Left ventricle myocardium superior (tissue), 1 donor: ENCODE measurements around the gene KCP. TPM values are rescaled to one million over a fixed set of nuclear protein-coding genes. Genes with fewer than 3 reads are reported as not detected.

ENCODE experiments used
- ATAC-seq: fragments of 200-7000 bp; cut with Tn5 transposase; one replicate; pipeline ENCODE4 v1.9.1; 2020; ENCODE audit warnings: mild to moderate bottlenecking, moderate library complexity
- DNase-seq: peaks from one replicate; pipeline ENCODE4 v3.0.0-alpha.2; 2020
- intact Hi-C: fragments of 100-400 bp; cut with micrococcal nuclease; formaldehyde crosslinking; loops from one replicate; pipeline ENCODE4 v1.11.0; 2022
- total RNA-seq: library from RNA; stranded (reverse); fragmentation: NEBNext Ultra II Directional; extraction: Animal tissue kit (Norgen Biotek cat#: 25700); gene quantifications from one replicate; pipeline ENCODE4 v1.2.1, GENCODE V29; 2021
- donor health status: DM: no; HTN: yes; CAD: no; lungs with severe emphysema.

Gene KCP
- total RNA-seq, 1 donor from 2014 or later = 0.12 TPM

DNA sequence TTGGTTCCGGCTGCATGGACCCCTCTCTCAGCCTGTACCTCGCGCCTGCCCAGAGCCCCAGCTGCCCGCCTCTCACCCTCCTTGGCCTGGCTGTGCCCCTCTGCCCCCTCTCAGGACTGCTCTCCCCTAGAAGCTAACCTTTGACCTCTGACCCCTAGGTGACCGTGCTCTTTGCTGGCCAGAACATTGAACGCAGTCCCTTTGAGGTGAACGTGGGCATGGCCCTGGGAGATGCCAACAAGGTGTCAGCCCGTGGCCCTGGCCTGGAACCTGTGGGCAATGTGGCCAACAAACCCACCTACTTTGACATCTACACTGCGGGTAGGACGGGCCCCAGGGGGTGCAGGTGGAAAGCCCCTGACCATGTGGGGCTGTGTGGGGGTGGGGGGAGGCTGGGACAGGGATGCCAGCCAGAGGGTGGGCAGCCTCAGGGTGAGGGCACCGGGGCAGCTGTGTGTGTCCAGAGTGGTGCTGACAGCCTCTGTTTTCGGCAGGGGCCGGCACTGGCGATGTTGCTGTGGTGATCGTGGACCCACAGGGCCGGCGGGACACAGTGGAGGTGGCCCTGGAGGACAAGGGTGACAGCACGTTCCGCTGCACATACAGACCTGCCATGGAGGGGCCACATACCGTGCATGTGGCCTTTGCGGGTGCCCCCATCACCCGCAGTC lies 72.3 kb downstream of the KCP start:
- intact Hi-C loops = no loop called here
- ATAC-seq (no peak), DNase-seq (no peak)

DNA sequence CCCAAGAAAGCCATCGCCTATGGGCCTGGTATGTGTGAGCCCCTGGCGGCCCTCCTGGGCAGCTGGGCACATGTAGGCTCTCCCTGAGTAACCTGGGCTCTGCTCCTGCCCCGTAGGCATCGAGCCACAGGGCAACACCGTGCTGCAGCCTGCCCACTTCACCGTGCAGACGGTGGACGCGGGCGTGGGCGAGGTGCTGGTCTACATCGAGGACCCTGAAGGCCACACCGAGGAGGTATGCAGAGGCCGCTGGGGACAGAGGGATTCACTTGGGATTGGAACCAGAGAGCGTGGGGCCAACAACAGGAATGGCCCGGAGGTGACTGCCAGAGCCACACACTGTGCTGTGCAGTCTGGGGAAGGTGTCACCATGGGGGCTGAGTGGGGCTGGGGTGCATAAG lies 73.0 kb downstream of the KCP start:
- intact Hi-C loops = no loop called here
- no peak for DNase-seq
- no peak for ATAC-seq

DNA sequence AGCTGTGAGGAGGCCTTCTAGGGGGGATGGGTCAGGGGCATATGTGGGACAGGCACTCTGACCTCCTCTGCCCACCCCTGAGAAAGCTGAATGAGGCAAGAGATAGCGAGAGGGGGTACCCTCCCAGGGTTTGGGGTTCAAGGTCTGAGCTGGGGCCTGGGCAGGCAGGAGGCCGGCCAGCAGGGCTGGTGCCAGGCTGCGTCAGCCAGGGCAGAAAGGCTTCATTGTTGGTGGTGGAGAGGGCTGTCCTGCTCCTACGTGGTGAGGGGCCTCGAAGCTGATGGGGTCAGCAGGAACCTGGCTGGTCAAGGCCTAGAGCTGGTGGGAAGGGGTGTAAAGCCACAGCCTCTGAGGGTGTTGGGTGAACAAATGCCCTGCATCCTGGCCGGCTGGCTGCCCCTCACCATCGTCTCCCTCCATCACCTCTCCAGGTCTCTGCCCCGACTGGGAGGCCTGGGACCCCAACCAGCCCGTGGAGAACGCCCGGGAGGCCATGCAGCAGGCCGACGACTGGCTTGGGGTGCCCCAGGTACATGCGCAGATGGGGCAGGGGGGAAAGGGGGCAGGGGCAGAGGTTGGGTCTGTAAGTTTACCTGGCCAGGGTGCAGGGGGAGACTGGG lies 73.7 kb downstream of the KCP start:
- intact Hi-C loops = no loop called here
- DNase-seq (no peak), ATAC-seq (no peak)

DNA sequence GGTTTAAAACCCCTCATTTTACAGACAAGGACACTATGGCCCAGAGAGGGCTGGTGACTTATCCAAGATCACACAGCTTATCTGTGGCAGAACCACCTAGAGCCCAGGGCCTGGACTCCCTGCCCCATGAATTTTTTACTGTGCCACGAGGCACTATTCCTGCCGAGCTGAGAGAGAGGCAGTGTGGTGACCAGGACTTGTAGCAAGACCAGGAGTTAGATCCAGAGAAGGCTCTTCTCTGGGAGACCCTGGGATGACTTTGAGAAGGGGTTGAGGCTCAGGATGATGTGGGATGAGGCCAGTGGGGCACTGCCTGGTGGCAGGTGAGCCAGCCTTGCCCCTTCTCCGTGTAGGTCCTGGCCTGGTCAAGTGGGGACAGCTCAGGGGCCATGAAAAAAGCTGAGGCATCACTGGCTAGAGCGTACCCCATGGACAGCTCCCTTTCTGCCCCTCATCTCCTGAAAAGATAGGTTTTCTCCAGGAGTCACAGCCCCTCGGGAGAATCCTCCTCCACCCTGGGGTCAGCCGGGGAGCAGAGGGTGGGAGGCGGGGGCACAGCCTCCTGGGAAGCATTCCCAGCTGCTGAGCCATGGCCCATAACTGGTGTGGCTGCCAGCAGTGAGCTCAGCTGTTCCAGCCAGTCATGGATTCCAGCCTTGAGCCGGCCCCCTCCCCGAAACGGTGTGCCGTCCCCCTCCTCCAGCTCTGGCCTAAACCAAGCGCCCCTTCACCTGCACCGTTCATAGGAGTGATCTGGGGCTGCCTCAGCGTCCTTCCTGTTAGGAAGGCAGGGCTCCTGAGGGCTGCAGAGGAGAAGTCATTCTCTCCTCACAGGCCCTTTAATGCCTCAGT lies 74.5 kb downstream of the KCP start:
- intact Hi-C loops = no loop called here
- ATAC-seq (peak; percentile 4), DNase-seq (peak; percentile 70)

DNA sequence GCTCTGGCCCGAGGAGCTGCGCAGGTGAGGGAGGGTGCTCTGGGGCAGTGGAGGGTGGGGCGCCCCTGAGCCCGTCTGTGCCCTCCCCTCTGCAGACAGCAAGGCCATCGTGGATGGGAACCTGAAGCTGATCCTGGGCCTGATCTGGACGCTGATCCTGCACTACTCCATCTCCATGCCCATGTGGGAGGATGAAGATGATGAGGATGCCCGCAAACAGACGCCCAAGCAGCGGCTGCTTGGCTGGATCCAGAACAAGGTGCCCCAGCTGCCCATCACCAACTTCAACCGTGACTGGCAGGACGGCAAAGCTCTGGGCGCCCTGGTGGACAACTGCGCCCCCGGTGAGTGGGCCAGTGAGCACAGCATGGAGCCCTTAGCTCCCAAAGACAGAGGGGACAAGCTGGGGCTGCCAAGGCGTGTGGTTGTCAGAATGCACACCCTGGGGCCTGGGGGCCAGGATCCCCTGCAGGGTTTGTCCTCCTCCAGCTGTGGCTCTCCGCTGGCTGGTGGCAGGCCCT lies 75.2 kb downstream of the KCP start:
- intact Hi-C loops = no loop called here
- DNase-seq (no peak), ATAC-seq (no peak)

DNA sequence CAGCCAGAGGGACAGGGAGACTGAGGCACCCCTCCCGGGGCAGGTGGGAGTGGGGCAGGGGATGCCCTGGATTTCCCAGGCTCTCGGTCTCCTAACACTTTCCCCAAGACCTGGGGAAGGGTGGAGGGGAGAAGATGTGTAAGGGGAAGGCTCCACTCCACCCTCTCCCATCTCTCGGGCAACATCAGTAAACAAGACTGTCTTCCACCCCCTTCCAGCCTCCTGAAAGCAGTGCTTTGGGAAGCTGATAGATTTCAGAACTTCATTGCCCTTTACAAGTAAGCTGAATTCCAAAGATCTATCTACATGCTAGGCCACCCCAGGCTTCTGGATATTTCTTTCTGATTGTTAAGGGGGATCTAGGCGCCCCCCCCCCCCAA lies 76.6 kb downstream of the KCP start:
- ATAC-seq = no peak
- intact Hi-C loops = no loop called here
- DNase-seq = no peak

DNA sequence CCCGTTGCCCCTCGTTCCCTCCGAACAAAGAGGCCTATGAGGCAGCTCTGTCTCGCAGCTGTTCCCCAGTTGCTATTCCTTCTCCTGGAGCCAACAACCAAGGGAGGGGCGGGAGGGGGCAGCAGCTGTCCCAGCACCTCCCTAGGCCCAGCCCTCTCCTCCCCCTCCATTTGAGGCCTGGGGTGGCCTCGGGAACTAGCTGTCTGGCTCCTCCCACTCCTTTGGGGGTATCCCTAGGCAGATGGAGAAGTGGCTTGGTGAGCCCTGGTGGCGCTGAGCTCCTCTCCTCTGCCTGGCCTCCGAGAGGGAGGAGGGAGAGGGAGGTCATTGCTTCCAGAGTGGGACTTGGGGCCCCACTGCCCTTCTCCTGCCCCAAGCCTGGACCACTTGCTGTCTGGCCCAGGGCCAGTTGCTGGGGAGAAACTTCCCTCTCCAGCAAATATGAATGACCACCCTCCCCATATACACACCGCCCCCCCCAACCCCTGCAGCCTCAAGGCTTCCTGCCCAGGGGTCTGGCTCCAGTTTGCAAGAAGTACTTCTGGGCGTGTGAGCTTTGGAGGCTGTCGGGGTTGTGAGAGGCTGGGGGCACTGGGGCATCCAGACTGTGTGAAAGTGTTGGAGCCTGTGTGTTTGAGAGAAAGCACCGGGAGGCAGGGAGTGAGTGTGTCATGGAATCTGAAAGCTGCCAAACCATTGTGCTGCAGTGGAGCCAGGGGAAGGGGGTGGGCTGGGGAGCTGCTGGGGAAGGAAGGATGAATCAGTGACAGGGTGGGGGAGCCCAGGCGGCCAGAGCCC lies 77.2 kb downstream of the KCP start:
- intact Hi-C loops = no loop called here

DNA sequence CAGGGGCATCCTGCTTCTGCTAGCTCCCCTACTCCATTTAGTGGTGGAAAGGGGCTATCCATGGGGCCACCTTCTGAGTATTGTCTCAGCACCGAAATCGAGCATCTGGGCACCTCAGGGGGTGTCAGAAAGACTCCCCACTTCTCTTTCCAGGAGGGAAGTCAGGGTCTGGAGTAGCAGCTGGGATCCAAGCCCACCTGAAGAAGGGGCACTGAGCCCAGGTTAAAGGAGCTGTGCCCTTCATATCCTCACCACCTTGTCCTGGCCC lies 77.7 kb downstream of the KCP start:
- DNase-seq = no peak
- no peak for ATAC-seq
- intact Hi-C loops = no loop called here

More for the DNA sequence above, 77.2 kb downstream of the KCP start:
- DNase-seq (peak; percentile 75), ATAC-seq (peak; percentile 19)

DNA sequence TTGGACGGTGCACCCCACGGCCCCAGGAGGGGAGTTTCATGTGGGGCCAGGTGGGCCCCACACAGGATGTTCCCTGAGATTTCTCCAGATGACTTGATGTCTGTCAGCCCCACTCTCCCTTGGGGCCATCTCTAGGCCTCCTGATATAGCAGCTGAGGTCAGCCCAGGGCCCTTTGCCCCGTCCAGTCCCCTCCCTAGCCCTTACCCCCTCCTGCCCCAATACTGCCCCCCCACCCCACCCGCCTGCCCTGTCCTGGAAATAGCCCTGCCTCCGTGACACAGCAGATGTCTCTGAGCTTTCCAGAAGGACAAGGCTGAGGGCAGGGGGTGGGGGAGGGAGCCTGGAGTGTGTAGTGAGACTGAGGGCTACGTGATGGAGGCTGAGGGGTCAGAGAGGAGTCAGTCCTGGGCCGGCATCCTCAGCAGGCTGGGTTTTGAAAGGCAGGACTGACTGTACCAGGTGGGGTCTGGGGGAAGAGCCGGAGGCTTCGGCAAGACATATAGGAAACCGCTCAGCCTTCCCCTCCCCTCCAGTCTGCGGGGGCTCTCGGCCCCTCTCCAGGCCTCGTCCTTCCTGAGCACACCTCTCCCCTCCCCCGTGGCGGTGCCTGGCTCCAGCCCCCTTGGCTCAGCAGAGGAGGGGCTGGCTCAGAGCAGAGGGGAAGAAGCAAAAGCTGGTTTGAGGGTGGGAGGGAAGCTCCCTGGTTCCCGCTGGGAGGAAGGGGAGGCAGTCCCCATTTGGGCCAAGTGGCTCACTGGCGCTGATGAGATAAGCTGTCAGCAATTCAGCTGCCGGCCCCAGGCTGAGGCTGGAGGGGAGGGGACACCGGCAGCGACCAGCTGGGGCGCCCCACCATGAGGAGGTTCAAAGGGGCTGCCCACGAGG lies 78.3 kb downstream of the KCP start:
- DNase-seq = peak; percentile 74
- intact Hi-C loops = no loop called here
- ATAC-seq = peak; percentile 18

DNA sequence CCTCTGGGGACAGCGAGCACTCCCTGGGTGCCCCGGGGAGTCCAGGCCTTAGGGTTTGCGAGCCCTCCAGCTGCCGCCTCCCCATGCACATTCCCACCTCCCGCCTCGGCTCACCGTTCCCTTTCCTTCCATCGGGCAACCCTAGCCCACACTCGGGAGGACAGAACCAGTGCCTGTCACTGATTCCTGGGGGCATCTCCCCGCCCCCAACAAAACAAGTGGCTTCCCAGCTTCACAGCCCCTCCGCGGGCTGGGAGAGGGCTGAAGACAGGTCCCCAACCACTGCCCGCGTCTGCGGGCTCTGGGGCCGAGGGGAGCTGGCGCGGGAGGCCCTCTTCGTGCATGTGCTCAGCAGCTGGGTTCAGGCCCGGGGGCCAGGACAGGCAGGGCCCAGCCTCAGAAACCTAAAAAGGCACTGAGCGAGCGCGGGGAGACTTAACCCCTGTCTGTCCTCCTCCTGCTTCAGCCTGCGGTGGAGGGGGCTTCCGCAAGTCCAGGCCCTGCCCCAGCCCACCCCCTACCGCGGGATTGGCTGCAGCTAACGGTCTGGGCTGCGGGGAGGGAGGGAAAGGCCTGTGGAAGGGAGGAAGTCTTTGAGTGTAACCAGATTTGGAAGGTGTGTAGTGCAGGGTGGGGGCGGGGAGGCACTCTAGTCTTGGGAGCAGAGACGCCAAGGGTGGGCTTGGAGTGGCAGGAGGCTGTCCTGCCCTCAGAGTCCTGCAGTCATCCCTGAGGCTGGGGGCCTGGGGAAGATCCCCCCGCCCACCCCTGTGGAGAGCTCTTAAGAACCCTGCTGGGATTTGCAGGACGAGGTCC lies 79.1 kb downstream of the KCP start:
- ATAC-seq = peak; percentile 35
- intact Hi-C loops = no loop called here
- peak; percentile 84 for DNase-seq

DNA sequence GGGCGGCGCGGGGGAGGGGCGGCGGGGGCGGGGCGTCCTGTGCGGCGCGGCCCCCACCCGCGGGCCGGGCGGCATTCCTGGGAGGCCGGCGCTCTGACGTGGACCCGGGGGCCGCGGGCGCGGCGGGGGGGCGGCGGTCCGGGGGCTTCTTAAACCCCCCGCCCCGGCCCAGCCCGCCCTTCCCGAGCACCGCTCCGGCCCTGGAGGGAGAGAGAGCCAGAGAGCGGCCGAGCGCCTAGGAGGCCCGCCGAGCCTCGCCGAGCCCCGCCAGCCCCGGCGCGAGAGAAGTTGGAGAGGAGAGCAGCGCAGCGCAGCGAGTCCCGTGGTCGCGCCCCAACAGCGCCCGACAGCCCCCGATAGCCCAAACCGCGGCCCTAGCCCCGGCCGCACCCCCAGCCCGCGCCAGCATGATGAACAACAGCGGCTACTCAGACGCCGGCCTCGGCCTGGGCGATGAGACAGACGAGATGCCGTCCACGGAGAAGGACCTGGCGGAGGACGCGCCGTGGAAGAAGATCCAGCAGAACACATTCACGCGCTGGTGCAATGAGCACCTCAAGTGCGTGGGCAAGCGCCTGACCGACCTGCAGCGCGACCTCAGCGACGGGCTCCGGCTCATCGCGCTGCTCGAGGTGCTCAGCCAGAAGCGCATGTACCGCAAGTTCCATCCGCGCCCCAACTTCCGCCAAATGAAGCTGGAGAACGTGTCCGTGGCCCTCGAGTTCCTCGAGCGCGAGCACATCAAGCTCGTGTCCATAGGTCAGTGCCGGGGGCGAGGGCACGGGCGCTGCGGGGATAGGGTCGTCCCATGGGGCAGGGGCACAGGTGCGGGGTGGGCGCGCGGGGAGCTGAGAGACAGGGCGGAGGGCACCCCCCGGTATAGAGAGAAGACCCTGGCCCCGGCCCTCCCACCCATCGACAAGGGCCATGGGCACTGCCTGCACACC lies 80.0 kb downstream of the KCP start, which contains the start of gene FLNC:
FLNC (plus strand) TSS at position 176 of the 947 bp plus-strand sequence; CDS start at position 408, 232 bp downstream.
- peak; percentile 80 for DNase-seq
- ATAC-seq = peak; percentile 21
- intact Hi-C loops = no loop called here

DNA sequence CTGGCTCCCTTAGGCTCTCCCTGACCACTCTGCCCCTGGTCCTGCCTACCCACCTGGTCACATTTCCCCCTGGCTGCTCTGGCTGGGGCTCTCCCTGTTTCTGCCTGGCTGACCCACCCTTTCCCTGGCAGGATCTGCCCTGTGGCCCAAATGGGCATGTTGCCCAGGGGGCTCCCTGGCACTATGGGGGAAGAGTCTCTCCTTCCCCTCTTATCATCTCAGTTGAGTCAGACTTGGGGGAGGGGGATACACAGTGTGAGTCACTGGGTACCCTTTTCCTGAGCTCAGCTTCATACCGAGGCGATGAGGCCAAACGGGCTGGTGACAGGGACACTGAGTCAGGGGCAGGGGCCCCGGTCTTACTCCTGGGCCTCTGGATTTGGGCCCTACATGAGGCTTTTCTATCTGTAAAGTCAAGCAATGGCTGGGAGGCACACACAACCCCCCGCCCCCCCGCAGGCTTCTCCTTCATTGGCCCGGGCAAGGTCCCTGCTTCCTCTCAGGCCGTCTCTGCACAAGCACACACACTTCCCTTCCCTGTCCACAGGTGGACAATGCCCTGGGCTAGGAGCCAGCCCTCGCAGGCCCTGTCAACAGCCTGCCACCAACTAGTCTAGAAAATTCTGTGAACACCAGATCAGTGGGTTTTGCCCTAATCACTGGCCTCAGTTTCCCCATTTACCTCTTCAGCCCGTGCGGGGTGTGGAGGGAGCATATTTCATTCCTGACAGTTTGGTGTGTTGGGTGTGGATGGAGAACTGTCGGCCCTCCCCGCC lies 80.9 kb downstream of the KCP start:
- DNase-seq (peak; percentile 73), ATAC-seq (no peak)
- intact Hi-C loops = no loop called here

DNA sequence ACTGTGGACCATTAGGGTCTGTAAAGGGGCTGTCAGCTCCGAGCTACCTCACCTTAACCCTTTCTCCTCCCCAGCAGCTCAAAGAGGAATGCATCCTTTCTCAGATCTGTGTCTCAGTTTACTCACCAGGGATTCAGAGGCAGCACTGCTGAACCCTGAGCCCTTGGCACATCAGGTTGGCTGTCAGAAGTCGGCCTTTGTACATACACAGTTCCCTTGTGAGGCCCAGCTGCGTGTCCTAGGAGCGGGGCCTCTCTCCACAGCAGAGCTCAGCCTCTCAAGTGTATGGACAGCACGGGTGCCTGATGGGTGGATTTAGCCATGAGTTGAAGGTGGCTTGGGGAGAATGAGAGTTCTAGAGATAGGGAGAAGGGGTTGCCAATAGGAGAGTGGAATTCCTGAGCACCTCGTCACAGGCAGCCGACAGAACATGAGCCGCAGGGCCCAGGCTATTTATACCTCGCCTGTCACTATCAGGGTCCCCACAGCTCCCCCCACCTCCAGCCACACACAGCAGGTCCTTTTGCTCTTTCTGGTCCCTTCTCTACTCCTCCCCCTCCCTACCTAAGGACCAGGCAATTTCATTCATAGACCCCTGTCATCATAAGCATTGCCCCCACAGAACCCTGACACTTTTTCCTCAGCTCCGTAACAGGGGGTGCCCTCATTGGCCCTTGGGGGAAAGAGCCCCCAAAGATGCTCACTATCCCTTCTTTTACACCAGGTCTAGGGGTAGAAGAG lies 82.4 kb downstream of the KCP start:
- DNase-seq (peak; percentile 81), ATAC-seq (peak; percentile 48)
- intact Hi-C loops = no loop called here

DNA sequence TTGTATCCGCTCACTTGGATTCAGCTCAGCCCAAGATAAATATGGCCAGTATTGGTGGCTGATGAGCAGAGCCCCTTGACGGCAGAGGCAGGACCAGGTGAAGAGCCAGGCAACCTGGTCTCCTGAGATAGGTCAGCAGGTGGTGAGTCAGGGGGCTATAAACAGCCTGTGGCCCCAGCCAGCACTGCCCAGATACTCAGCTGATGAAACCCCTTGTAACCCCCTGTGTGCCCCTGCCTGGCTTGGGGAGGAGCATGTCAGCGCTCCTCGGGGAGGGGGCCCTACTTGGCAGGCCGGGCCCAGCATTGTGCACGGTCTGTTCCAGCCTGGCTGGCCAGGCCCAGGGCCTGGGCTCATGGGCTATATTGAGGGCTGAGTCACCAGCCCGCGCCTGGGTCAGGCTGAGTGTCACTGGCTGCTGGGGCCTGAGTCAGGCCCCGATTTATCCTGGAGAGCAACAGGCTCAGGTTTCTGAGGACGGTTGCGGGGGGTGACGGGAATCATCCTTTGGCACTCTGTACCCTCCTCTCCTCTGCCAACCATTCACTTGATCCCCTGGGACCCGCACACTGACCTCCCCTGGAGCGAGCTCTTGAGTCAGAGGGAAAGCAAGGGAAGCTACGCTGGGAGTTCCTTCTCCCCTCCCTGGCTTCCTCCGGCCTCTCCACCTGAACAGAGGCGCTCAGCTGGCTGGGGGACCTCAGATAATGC lies 83.1 kb downstream of the KCP start:
- DNase-seq (peak; percentile 82), ATAC-seq (peak; percentile 65)
- intact Hi-C loops = no loop called here

DNA sequence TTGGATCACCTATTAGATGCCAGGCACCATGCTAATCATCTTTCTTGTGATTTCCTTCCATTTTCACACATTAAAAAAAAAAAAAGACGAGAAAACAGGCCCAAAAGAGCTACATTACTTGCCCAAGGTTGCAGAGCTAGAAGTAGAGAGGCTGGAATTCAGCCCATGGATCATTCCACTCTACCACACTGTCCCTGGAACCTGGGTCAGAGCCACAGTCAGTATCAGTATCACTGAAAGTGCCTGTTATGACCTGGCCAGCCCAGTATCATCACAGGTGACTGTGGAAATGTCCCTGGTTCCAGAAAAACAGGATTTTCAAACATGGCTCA lies 83.6 kb downstream of the KCP start:
- no peak for DNase-seq
- no peak for ATAC-seq
- intact Hi-C loops = no loop called here
